GM23248 (cell line): ENCODE data around the gene KDM4B. TPM values are rescaled to one million over a fixed set of nuclear protein-coding genes. Genes with fewer than 3 reads are reported as not detected.

Source experiments
- DNase-seq: peaks from one replicate; pipeline ENCODE4 v3.0.0-alpha.2; 2015
- H2AFZ ChIP-seq: fragments of 200-600 bp; sonication (generic); 2 replicates; pipeline ENCODE4 v1.6.1; 2016; ENCODE audit warnings: antibody characterized with exemption
- H3F3A ChIP-seq: fragments of 200-600 bp; sonication (generic); 2 replicates; pipeline ENCODE4 v1.6.1; 2016; ENCODE audit warnings: mild to moderate bottlenecking, antibody characterized with exemption, mixed run types; ENCODE audit not compliant: insufficient read depth
- H3K27ac ChIP-seq: fragments of 200-600 bp; sonication (generic); 2 replicates; pipeline ENCODE4 v1.5.1; 2016; ENCODE audit warnings: mild to moderate bottlenecking
- H3K27me3 ChIP-seq: fragments of 200-600 bp; sonication (generic); replicated peaks from 2 replicates; pipeline ENCODE4 v1.6.1; 2016; ENCODE audit warnings: mild to moderate bottlenecking; ENCODE audit not compliant: insufficient read depth
- H3K36me3 ChIP-seq: fragments of 200-600 bp; sonication (generic); 2 replicates; pipeline ENCODE4 v1.6.1; 2016; ENCODE audit warnings: low read depth, mild to moderate bottlenecking
- H3K4me1 ChIP-seq: fragments of 200-600 bp; sonication (generic); 2 replicates; pipeline ENCODE4 v1.6.1; 2016; ENCODE audit warnings: mild to moderate bottlenecking; ENCODE audit not compliant: insufficient read depth
- H3K4me2 ChIP-seq: fragments of 200-600 bp; sonication (generic); one replicate; pipeline ENCODE4 v1.6.1; 2016; ENCODE audit warnings: mild to moderate bottlenecking; ENCODE audit not compliant: unreplicated experiment
- H3K4me3 ChIP-seq: fragments of 200-600 bp; sonication (generic); 2 replicates; pipeline ENCODE4 v1.5.1; 2016; ENCODE audit warnings: mild to moderate bottlenecking
- H3K79me2 ChIP-seq: fragments of 200-600 bp; sonication (generic); 2 replicates; pipeline ENCODE4 v1.6.1; 2016; ENCODE audit warnings: mild to moderate bottlenecking; ENCODE audit not compliant: insufficient read depth
- H3K9ac ChIP-seq: fragments of 200-600 bp; sonication (generic); 2 replicates; pipeline ENCODE4 v1.6.1; 2016; ENCODE audit warnings: mild to moderate bottlenecking
- H3K9me2 ChIP-seq: fragments of 200-600 bp; sonication (generic); 2 replicates; pipeline ENCODE4 v1.6.1; 2016; ENCODE audit warnings: mixed run types, mild to moderate bottlenecking, moderate library complexity; ENCODE audit not compliant: insufficient read depth
- H3K9me3 ChIP-seq: fragments of 200-600 bp; sonication (generic); one replicate; pipeline ENCODE4 v1.6.1; 2017; ENCODE audit warnings: low read depth
- H4K20me1 ChIP-seq: fragments of 200-600 bp; sonication (generic); 2 replicates; pipeline ENCODE4 v1.6.0; 2016; ENCODE audit not compliant: insufficient read depth
- EZH2 ChIP-seq: fragments of 200-600 bp; sonication (generic); IDR thresholded peaks from 2 replicates; pipeline ENCODE4 v1.6.1; 2018; ENCODE audit warnings: antibody characterized with exemption, mild to moderate bottlenecking; ENCODE audit not compliant: insufficient read depth, poor library complexity, severe bottlenecking
- EZH2phosphoT487 ChIP-seq: fragments of 200-600 bp; sonication (generic); IDR thresholded peaks from 2 replicates; pipeline ENCODE4 v1.6.1; 2018; ENCODE audit warnings: antibody characterized with exemption, moderate library complexity, mild to moderate bottlenecking, low read depth; ENCODE audit not compliant: insufficient read depth
- WGBS, 2 experiments: methylation state at CpG; one replicate each; pipeline ENCODE4 v1.1.6; 2015 to 2017; ENCODE audit warnings: low lambda C conversion rate in 2 of 2, low coverage in 1 of 2; ENCODE audit errors: missing lambda C conversion rate in 2 of 2; 5-methylcytosine and 5-hydroxymethylcytosine counted together
- in situ Hi-C: fragments of 300-500 bp; cut with MboI; formaldehyde crosslinking; loops from 2 replicates; pipeline ENCODE4 v1.15.0; 2020
- polyA plus RNA-seq: library from polyadenylated mRNA; unstranded; fragments of >200 nt; fragmentation: Nextera tagmentation; extraction: Ambion mirVana; gene quantifications from 2 replicates; pipeline ENCODE4 v1.2.1, GENCODE V29; 2016
- total RNA-seq: library from RNA; depleted of rRNA; stranded (reverse); fragments of >200 nt; shearing (Covaris generic); gene quantifications from 2 replicates; pipeline ENCODE4 v1.2.3, GENCODE V29; 2014

Gene KDM4B
- total and polyA plus RNA-seq, 2 experiments from 2014 or later: 14.8 to 28.7 TPM

DNA sequence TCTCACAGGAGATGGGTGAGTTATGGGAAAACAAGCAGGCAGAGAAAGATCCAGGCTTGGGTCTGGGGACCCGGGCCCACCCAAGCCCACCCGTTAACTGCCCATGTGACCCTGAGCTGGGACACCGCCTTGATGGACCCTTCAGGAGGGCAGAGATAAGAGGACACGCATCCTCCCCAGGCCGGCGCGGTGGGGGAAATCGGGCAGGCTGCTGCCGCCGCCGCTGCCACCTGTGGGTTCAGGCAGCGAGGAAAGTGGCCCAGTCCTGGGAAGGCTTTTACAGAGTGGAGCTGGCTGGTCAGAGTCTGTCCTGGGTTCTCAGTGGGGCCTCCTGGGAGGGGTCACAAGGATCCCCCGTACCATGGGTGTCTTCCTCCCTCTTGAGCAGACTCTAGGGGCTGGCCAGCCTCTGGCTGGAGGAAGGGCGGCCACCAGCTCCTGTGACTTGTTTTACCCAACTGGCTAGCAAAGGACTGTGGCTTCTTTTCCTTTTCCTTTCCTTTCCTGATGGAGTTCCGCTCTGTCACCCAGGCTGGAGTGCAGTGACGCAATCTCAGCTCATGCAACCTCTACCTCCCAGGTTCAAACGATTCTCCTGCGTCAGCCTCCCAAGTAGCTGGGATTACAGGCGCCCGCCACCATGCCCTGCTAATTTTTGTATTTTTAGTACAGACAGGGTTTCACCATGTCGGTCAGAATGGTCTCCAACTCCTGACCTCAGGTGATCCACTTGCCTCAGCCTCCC, 155.4 kb downstream of the KDM4B start:
- DNase-seq: no peak
- H3K4me1 ChIP-seq: peaks cover 5% of the 10 kb centered on the region
- H3K4me2 ChIP-seq: no peak overlapping the region
- TF ChIP-seq EZH2phosphoT487: no peak
- no peaks in the 10 kb centered on the region for H4K20me1 ChIP-seq
- in situ Hi-C loops: no loop called here
- H3K27ac ChIP-seq: no peak overlapping the region
- H3K79me2 ChIP-seq: no peaks in the 10 kb centered on the region
- H3K9me3 ChIP-seq: no peaks in the 10 kb centered on the region
- H3K4me3 ChIP-seq: no peak overlapping the region
- WGBS, 2 experiments: 90 to 98% methylated on average over 19 to 21 of the region's 21 CpGs
- H3K27me3 ChIP-seq: no peaks in the 10 kb centered on the region
- H3K9ac ChIP-seq: no peak overlapping the region
- no peaks in the 10 kb centered on the region; the same call in 1 of the 2 replicates for H3K36me3 ChIP-seq
- no peaks in the 10 kb centered on the region for H3F3A ChIP-seq
- H2AFZ ChIP-seq: no peak overlapping the region
- no peaks in the 10 kb centered on the region for H3K9me2 ChIP-seq

DNA sequence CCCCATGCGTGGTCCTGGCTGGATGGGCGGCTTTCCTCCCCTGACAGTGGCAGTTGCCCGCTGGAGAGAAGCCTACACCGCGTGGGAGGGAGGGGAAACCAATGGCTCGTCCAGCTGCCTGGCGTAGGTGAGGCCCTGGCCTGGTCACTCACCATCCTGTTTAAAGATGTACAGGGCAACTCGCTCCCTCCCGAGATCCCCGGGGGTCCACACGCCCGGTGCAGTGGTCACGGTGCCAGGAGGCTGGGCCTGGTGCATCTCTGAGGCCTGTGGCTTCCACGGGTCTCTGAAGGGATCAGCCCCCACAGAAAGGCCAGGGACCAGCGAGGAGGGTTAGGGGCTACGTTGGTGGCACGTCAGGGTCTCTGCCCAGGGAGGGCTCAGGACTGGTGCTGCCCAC, 156.5 kb downstream of the KDM4B start:
- no peaks in the 10 kb centered on the region for H3K9me2 ChIP-seq
- no peak overlapping the region for H3K27ac ChIP-seq
- H3K79me2 ChIP-seq: no peaks in the 10 kb centered on the region
- TF ChIP-seq EZH2phosphoT487 (no peak), EZH2 (no peak)
- H3K36me3 ChIP-seq: no peaks in the 10 kb centered on the region; the same call in 1 of the 2 replicates
- peaks cover 5% of the 10 kb centered on the region for H3K4me1 ChIP-seq
- no peak overlapping the region for H2AFZ ChIP-seq
- no peaks in the 10 kb centered on the region for H3K9me3 ChIP-seq
- DNase-seq: no peak
- in situ Hi-C loops: no loop called here
- H3K27me3 ChIP-seq: no peaks in the 10 kb centered on the region
- no peak overlapping the region for H3K9ac ChIP-seq
- H3F3A ChIP-seq: no peaks in the 10 kb centered on the region
- WGBS, 2 experiments: 91 to 92% methylated on average over 17 of the region's 17 CpGs
- H3K4me2 ChIP-seq: no peak overlapping the region
- H3K4me3 ChIP-seq: no peak overlapping the region
- no peaks in the 10 kb centered on the region for H4K20me1 ChIP-seq

DNA sequence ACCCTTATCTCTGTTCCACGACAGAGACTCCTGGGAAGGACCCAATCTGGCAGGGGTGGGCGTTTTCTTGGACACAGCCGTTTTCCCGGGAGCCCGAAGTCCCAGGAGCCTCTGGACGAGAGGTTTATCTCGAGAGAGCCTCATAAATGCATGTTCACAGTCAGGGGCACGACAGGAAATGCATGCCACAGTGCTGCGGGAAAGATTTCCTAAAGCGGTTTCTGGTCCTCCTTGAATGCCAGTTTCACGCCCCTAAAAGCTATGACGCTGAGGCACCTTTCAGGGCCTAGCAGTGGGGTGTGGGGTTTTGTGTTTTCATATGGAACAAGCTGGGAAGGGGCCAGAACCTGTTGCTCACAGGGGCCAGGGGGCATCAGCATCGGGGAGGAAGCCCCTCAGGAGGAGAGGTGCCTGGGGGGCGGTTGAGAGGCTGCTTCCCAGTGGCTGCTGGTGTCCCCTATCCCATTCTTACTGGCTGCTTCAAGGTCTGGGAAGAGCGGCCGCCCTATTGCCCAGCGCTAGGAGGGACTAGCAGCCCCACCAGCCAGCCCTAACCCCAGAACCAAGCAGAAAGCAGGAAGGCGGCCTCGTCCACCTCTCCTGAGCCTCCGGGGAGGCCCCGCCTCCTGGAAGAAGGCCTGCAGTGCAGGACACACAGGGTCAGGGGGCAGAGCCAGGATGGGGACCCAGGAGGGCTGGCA, 157.0 kb downstream of the KDM4B start:
- Histone ChIP-seq H3K4me1 (peaks cover 5% of the 10 kb centered on the region), H3K36me3 (no peaks in the 10 kb centered on the region; the same call in 1 of the 2 replicates), H3K4me2 (no peak overlapping the region), H3K27me3 (no peaks in the 10 kb centered on the region), H3K27ac (no peak overlapping the region), H4K20me1 (no peaks in the 10 kb centered on the region), H3K9ac (no peak overlapping the region), H3K9me3 (no peaks in the 10 kb centered on the region), H2AFZ (no peak overlapping the region), H3K9me2 (no peaks in the 10 kb centered on the region), H3F3A (no peaks in the 10 kb centered on the region), H3K4me3 (no peak overlapping the region), H3K79me2 (no peaks in the 10 kb centered on the region)
- whole genome bisulfite sequencing, 2 experiments: 76 to 79% methylated on average over 19 to 21 of the region's 21 CpGs
- TF ChIP-seq EZH2 (no peak), EZH2phosphoT487 (no peak)
- DNase-seq: no peak
- in situ Hi-C loops: no loop called here

DNA sequence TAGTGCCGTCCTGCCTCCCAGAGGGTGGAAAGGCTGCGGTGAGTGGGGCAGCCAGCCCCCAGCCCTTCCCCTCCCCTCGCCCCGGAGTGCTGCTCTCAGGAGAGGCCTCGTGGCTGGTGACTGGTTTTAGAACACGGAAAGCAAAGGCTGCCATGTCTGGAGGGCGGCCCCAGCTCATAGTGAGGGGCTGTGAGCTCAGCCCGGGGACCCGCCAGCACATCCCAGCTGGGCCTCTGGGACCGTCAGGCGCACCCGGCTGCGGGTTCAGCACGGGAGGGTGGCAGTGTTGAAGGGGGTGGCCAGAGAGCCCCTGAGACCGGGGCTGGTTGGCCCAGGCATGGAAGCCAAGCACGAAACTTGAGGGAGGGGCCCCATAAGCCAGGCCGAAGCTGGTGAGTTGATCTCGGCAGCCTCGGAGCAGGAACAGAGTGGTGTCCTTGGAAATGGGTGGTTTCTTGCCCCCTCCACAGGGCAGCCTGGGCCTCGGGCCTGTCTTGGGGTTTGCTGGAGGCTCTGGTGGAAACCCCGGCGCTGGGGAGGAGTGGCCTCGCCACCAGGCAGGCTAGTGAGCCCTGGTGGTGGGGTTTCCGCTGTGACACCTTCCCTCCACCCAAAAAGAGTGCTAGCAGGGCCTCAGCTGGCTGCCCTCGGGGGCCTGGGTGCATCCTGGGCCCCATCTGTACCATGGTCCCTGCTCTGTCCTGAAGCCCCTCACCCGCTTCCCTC, 157.7 kb downstream of the KDM4B start:
- no peaks in the 10 kb centered on the region for H4K20me1 ChIP-seq
- WGBS, 2 experiments: 89 to 95% methylated on average over 23 to 26 of the region's 26 CpGs
- no peak overlapping the region for H2AFZ ChIP-seq
- no peaks in the 10 kb centered on the region for H3K27me3 ChIP-seq
- H3K27ac ChIP-seq: no peak overlapping the region
- DNase-seq: no peak
- no peak overlapping the region for H3K9ac ChIP-seq
- H3K79me2 ChIP-seq: no peaks in the 10 kb centered on the region
- peaks cover 5% of the 10 kb centered on the region for H3K4me1 ChIP-seq
- no peak overlapping the region for H3K4me2 ChIP-seq
- no peaks in the 10 kb centered on the region for H3K9me2 ChIP-seq
- no peak for TF ChIP-seq EZH2
- no peak for TF ChIP-seq EZH2phosphoT487
- H3K4me3 ChIP-seq: no peak overlapping the region
- no peaks in the 10 kb centered on the region; the same call in 1 of the 2 replicates for H3K36me3 ChIP-seq
- in situ Hi-C loops: no loop called here
- no peaks in the 10 kb centered on the region for H3K9me3 ChIP-seq
- H3F3A ChIP-seq: no peaks in the 10 kb centered on the region
